H9 (cell line): ENCODE results near the gene TMEM221. TPM values are rescaled to one million over a fixed set of nuclear protein-coding genes. Genes with fewer than 3 reads are reported as not detected.

Experiments used
- DNase-seq: peaks from one replicate; pipeline ENCODE4 v3.0.0-alpha.2; 2017
- H2AFZ ChIP-seq: one replicate; pipeline ENCODE4 v1.6.1; 2013; ENCODE audit warnings: mild to moderate bottlenecking, low read length, control low read depth, moderate library complexity
- H2AK5ac ChIP-seq: 2 replicates; pipeline ENCODE4 v1.6.1; 2013; ENCODE audit warnings: low read length, control low read depth, mixed read lengths; ENCODE audit not compliant: insufficient read length
- H2BK120ac ChIP-seq: one replicate; pipeline ENCODE4 v1.6.1; 2013; ENCODE audit warnings: low read depth, mild to moderate bottlenecking, low read length, control low read depth, inconsistent platforms; ENCODE audit not compliant: poor library complexity, severe bottlenecking
- H2BK12ac ChIP-seq: 2 replicates; pipeline ENCODE4 v1.6.1; 2013; ENCODE audit warnings: low read length, control low read depth, mixed read lengths, low read depth; ENCODE audit not compliant: insufficient read length
- H2BK15ac ChIP-seq: 2 replicates; pipeline ENCODE4 v1.6.1; 2013; ENCODE audit warnings: low read depth, low read length, control low read depth
- H2BK20ac ChIP-seq: one replicate; pipeline ENCODE4 v1.6.1; 2013; ENCODE audit warnings: low read depth, mild to moderate bottlenecking, low read length, control low read depth, inconsistent platforms; ENCODE audit not compliant: poor library complexity, severe bottlenecking
- H2BK5ac ChIP-seq: 2 replicates; pipeline ENCODE4 v1.6.1; 2013; ENCODE audit warnings: low read length, control low read depth, mixed read lengths; ENCODE audit not compliant: insufficient read length
- H3K14ac ChIP-seq: 2 replicates; pipeline ENCODE4 v1.6.1; 2013; ENCODE audit warnings: low read length, control low read depth; ENCODE audit not compliant: insufficient read depth
- H3K18ac ChIP-seq: 2 replicates; pipeline ENCODE4 v1.6.1; 2013; ENCODE audit warnings: low read depth, mild to moderate bottlenecking, mixed read lengths, low read length, control low read depth; ENCODE audit not compliant: insufficient read length
- H3K23ac ChIP-seq: 2 replicates; pipeline ENCODE4 v1.6.1; 2013; ENCODE audit warnings: low read length, control low read depth, mixed read lengths, low read depth; ENCODE audit not compliant: insufficient read length
- H3K23me2 ChIP-seq: 2 replicates; pipeline ENCODE4 v1.6.1; 2013; ENCODE audit warnings: low read depth, mild to moderate bottlenecking, mixed read lengths, low read length, control low read depth; ENCODE audit not compliant: insufficient read length, poor library complexity, severe bottlenecking
- H3K27ac ChIP-seq: 2 replicates; pipeline ENCODE4 v1.5.1; 2013; ENCODE audit warnings: low read length, control low read depth, mixed read lengths, low read depth; ENCODE audit not compliant: insufficient read length
- H3K27me3 ChIP-seq: 2 replicates; pipeline ENCODE4 v1.6.1; 2013; ENCODE audit warnings: low read length, control low read depth, inconsistent platforms; ENCODE audit not compliant: insufficient read depth
- H3K4ac ChIP-seq: 2 replicates; pipeline ENCODE4 v1.6.1; 2013; ENCODE audit warnings: low read depth, mild to moderate bottlenecking, control low read depth, inconsistent platforms, low read length, moderate library complexity
- H3K4me1 ChIP-seq: 2 replicates; pipeline ENCODE4 v1.6.1; 2013; ENCODE audit warnings: low read length, control low read depth, inconsistent platforms; ENCODE audit not compliant: insufficient read depth
- H3K4me2 ChIP-seq: 2 replicates; pipeline ENCODE4 v1.6.1; 2013; ENCODE audit warnings: low read length, control low read depth, mixed read lengths; ENCODE audit not compliant: insufficient read length, insufficient read depth
- H3K56ac ChIP-seq: 2 replicates; pipeline ENCODE4 v1.6.1; 2013; ENCODE audit warnings: low read depth, mild to moderate bottlenecking, mixed read lengths, low read length, control low read depth; ENCODE audit not compliant: insufficient read length
- H3K79me1 ChIP-seq: 2 replicates; pipeline ENCODE4 v1.6.1; 2013; ENCODE audit warnings: low read depth, mild to moderate bottlenecking, moderate library complexity, low read length, control low read depth, inconsistent platforms; ENCODE audit not compliant: insufficient read depth, poor library complexity, severe bottlenecking
- H3K79me2 ChIP-seq: 2 replicates; pipeline ENCODE4 v1.6.1; 2013; ENCODE audit warnings: low read length, control low read depth, inconsistent platforms; ENCODE audit not compliant: insufficient read depth
- H3K9ac ChIP-seq: 2 replicates; pipeline ENCODE4 v1.6.1; 2013; ENCODE audit warnings: low read length, control low read depth, mixed read lengths; ENCODE audit not compliant: insufficient read length; ENCODE audit errors: extremely low read depth
- H3K9me3 ChIP-seq: one replicate; pipeline ENCODE4 v1.6.1; 2013; ENCODE audit warnings: low read depth, low read length, inconsistent platforms; ENCODE audit not compliant: control insufficient read depth
- H3T11ph ChIP-seq: one replicate; pipeline ENCODE4 v1.6.1; 2013; ENCODE audit warnings: mild to moderate bottlenecking, low read length, control low read depth, inconsistent platforms
- H4K20me1 ChIP-seq: one replicate; pipeline ENCODE4 v1.6.1; 2013; ENCODE audit not compliant: control insufficient read depth, insufficient read length, insufficient read depth
- H4K5ac ChIP-seq: 2 replicates; pipeline ENCODE4 v1.6.1; 2013; ENCODE audit warnings: low read depth, mild to moderate bottlenecking, mixed read lengths, low read length, control low read depth; ENCODE audit not compliant: insufficient read length
- H4K8ac ChIP-seq: replicated peaks from 2 replicates; pipeline ENCODE4 v1.6.1; 2013; ENCODE audit warnings: low read length, control low read depth, mixed read lengths, low read depth; ENCODE audit not compliant: insufficient read length
- H4K91ac ChIP-seq: 2 replicates; pipeline ENCODE4 v1.6.1; 2013; ENCODE audit warnings: low read depth, mild to moderate bottlenecking, moderate library complexity, mixed read lengths, low read length, control low read depth; ENCODE audit not compliant: insufficient read length
- H3K27ac Mint-ChIP-seq, 3 experiments: 2 replicates in 2 of 3; 3 replicates in 1 of 3; pipeline ENCODE4 v1.8.0; 2020 to 2021; ENCODE audit warnings: mixed read lengths in 3 of 3, mild to moderate bottlenecking in 1 of 3, moderate library complexity in 1 of 3
- H3K27me3 Mint-ChIP-seq: 2 replicates; pipeline ENCODE4 v1.8.0; 2021; ENCODE audit warnings: low read depth, mild to moderate bottlenecking, moderate library complexity, mixed read lengths
- H3K36me3 Mint-ChIP-seq, 3 experiments: 2 replicates in 2 of 3; 3 replicates in 1 of 3; pipeline ENCODE4 v1.8.0; 2020 to 2021; ENCODE audit warnings: low read depth in 3 of 3, mixed read lengths in 3 of 3; ENCODE audit not compliant: insufficient read depth in 1 of 3
- H3K4me1 Mint-ChIP-seq, 2 experiments: 2 replicates each; pipeline ENCODE4 v1.8.0; 2020; ENCODE audit warnings: mixed read lengths in 2 of 2
- H3K4me3 Mint-ChIP-seq, 2 experiments: 2 replicates in 1 of 2; 3 replicates in 1 of 2; pipeline ENCODE4 v1.8.0; 2020 to 2021; ENCODE audit warnings: mild to moderate bottlenecking in 2 of 2, mixed read lengths in 2 of 2, moderate library complexity in 1 of 2
- H3K9me3 Mint-ChIP-seq, 2 experiments: 2 replicates in 1 of 2; 3 replicates in 1 of 2; pipeline ENCODE4 v1.8.0; 2020; ENCODE audit warnings: mild to moderate bottlenecking in 2 of 2, mixed read lengths in 2 of 2, moderate library complexity in 1 of 2
- WGBS: extraction: QIAGEN DNeasy Blood & Tissue Kit; methylation state at CpG from one replicate; pipeline ENCODE4 v1.1.7; 2013; ENCODE audit warnings: missing lambda C conversion rate, low lambda C conversion rate, mixed read lengths; ENCODE audit not compliant: insufficient read length; ENCODE audit errors: extremely low coverage; 5-methylcytosine and 5-hydroxymethylcytosine counted together
- total RNA-seq: library from RNA; stranded (reverse); gene quantifications from 2 replicates; pipeline ENCODE4 v1.2.1, GENCODE V29; 2021
- TF ChIP-seq, protein P1 (sequence below): fragments of 200-600 bp; sonication (generic); conservative IDR thresholded peaks from 3 replicates; pipeline ENCODE4 v1.8.0; 2021; ENCODE audit warnings: antibody characterized with exemption, mild to moderate bottlenecking

The TMEM221 gene
- total RNA-seq, 1 experiment from 2014 or later: 1.4 TPM

- H3K4ac ChIP-seq: no peak overlapping the region
Measured at GRCh38 chr19:17450264-17451075, 2.0 kb upstream of the TMEM221 start.

More at GRCh38 chr19:17450264-17451075, 2.0 kb upstream of the TMEM221 start:
- no peak overlapping the region for H2AK5ac ChIP-seq
- DNase-seq: no peak
- WGBS: no CpG with 5 or more reads among the region's 8 CpGs
- Mint-ChIP-seq H3K9me3 (peaks cover 0 to 5% of the 10 kb centered on the region in 2 experiments; a peak in 1 of 5 replicates), H3K36me3 (peaks cover 0 to 2% (median 0%) of the 10 kb centered on the region in 3 experiments; a peak in 1 of 7 replicates), H3K4me1 (peaks cover 10 to 19% of the 10 kb centered on the region in 2 experiments), H3K4me3 (0 out of 5 replicates have a peak overlapping the region, but pooled peaks of 1 of the 2 experiments have one; percentile 15), H3K27ac (no peak overlapping the region), H3K27me3 (peaks cover 50% of the 10 kb centered on the region)
- H3T11ph ChIP-seq: no peak overlapping the region
- no peak overlapping the region for H2BK15ac ChIP-seq
- no peak overlapping the region for H3K23ac ChIP-seq
- no peak overlapping the region for H3K18ac ChIP-seq
- H3K79me1 ChIP-seq: no peaks in the 10 kb centered on the region
- H3K79me2 ChIP-seq: no peaks in the 10 kb centered on the region
- TF ChIP-seq, protein P1, sequence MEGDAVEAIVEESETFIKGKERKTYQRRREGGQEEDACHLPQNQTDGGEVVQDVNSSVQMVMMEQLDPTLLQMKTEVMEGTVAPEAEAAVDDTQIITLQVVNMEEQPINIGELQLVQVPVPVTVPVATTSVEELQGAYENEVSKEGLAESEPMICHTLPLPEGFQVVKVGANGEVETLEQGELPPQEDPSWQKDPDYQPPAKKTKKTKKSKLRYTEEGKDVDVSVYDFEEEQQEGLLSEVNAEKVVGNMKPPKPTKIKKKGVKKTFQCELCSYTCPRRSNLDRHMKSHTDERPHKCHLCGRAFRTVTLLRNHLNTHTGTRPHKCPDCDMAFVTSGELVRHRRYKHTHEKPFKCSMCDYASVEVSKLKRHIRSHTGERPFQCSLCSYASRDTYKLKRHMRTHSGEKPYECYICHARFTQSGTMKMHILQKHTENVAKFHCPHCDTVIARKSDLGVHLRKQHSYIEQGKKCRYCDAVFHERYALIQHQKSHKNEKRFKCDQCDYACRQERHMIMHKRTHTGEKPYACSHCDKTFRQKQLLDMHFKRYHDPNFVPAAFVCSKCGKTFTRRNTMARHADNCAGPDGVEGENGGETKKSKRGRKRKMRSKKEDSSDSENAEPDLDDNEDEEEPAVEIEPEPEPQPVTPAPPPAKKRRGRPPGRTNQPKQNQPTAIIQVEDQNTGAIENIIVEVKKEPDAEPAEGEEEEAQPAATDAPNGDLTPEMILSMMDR: no peak
- H2BK20ac ChIP-seq: no peak overlapping the region
- no peaks in the 10 kb centered on the region for H3K23me2 ChIP-seq
- no peak overlapping the region for H3K9ac ChIP-seq
- H3K27me3 ChIP-seq: peaks cover 6% of the 10 kb centered on the region; the same call in 1 of the 2 replicates
- no peak overlapping the region for H4K8ac ChIP-seq
- H2AFZ ChIP-seq: no peak overlapping the region
- no peak overlapping the region for H2BK5ac ChIP-seq
- no peaks in the 10 kb centered on the region for H3K9me3 ChIP-seq
- H4K20me1 ChIP-seq: no peaks in the 10 kb centered on the region
- no peak overlapping the region for H2BK120ac ChIP-seq
- H3K4me2 ChIP-seq: no peak overlapping the region
- H3K56ac ChIP-seq: no peak overlapping the region
- H3K4me1 ChIP-seq: no peaks in the 10 kb centered on the region
- H4K5ac ChIP-seq: no peak overlapping the region
- H4K91ac ChIP-seq: no peak overlapping the region
- H3K14ac ChIP-seq: no peak overlapping the region
- no peak overlapping the region for H2BK12ac ChIP-seq
- no peak overlapping the region for H3K27ac ChIP-seq
